HG03469 (cell line): Measurements from ENCODE around the gene METTL2A.
"Not testable (repeated sequence)": the region's sequence is repeated elsewhere in the genome, so short reads cannot be mapped to it uniquely, and the experiment has no call there.

Experiments used
- ATAC-seq: cut with Tn5 transposase; IDR thresholded peaks from one replicate; pipeline ENCODE4 v1.9.1; 2021; ENCODE audit warnings: mild to moderate bottlenecking, moderate library complexity, moderate number of reproducible peaks; ENCODE audit not compliant: unreplicated experiment

Gene METTL2A

DNA sequence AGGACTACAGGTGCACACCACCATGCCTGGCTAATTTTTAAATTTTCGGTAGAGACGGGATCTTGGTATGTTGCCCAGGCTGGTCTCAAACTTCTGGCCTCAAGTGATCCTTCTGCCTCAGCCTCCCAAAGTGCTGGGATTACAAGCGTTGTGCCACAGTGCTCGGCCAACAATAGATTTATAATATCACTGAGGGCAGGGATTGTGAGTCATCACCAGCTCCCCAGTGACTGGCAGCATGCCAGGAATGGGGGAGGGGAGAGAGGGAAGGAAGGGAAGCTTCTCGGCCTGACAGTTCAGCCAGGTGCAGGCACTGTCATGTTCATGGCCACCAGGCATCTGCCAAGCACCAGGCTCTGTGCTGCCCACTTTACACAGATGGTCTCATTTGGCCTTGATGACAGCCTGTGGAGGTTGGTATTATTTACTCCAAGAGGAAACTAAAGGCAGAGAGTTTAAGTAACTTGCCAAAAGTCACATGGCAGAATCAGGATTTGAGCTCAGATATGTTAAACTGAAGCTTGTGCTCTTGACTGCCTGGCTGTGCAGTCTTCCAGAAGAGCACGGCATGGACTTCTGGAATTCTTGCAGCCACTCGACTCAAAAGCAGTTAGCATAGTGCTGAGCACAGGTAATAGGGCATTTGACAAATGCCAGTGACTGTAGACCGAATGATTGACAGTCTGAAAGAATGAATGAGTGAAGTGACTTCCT, 47.1 kb downstream of the METTL2A start:
- not testable (repeated sequence) for ATAC-seq

- not testable (repeated sequence) for ATAC-seq
Measured at GRCh38 chr17:62471380-62471880, 47.7 kb downstream of the METTL2A start.

DNA sequence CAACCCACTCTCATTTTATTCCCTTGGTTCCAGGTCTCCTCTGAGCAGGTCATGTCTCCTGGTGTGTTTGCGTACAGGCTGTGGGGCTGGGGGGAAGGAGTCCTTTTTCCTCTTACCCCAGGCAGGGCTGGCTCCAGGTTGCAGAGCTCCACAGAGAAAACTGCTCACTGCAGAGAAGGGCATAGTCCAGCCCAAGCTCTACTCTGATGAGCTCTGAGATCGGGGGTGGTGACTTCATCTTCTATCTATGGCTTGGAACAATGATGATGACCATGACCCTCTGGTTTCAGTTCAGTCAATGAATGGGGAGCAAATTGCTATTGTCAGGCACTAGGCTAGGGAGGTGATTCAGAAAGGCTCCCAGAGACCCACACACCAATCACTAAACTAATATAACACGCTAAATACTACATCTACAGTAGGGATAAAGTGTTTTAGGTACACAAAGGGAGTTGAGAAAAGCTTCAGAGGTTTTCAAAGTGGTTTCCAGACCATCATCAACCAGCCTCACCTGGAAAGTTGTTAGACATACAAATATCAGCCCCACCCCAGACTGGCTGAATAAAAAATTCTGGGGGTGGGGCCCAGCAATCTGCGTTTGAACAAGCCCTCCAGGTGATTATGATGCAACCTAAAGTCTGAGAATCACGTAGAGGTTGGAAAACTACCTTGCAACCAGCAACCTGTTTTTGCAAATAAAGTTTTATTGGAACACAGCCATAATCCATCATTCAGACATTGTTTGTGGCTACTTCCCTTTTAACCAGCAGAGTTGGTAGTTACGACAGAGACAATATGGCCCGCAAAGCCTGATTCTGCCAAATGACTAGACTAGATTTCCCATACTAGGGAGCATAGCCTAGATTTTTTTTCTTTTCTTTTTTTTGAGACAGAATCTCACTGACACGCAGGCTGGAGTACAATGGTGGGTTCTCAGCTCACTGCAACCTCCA, 49.6 kb downstream of the METTL2A start:
- ATAC-seq = not testable (repeated sequence)

- ATAC-seq = not testable (repeated sequence)
Measured at GRCh38 chr17:62477111-62477510, 53.4 kb downstream of the METTL2A start.

- peak; percentile 5 for ATAC-seq
Measured at GRCh38 chr17:62477718-62478408, 54.2 kb downstream of the METTL2A start.

GRCh38 chr17:62478424-62478879, 54.8 kb downstream of the METTL2A start, which contains the start of gene TLK2:
Gene TLK2, plus strand, starts transcription at chr17:62478825. Its CDS starts 2,301 bp downstream, at chr17:62481126.
- ATAC-seq = peak; percentile 33

GRCh38 chr17:62478880-62479638, 55.4 kb downstream of the METTL2A start:
- ATAC-seq = peak; percentile 29

DNA sequence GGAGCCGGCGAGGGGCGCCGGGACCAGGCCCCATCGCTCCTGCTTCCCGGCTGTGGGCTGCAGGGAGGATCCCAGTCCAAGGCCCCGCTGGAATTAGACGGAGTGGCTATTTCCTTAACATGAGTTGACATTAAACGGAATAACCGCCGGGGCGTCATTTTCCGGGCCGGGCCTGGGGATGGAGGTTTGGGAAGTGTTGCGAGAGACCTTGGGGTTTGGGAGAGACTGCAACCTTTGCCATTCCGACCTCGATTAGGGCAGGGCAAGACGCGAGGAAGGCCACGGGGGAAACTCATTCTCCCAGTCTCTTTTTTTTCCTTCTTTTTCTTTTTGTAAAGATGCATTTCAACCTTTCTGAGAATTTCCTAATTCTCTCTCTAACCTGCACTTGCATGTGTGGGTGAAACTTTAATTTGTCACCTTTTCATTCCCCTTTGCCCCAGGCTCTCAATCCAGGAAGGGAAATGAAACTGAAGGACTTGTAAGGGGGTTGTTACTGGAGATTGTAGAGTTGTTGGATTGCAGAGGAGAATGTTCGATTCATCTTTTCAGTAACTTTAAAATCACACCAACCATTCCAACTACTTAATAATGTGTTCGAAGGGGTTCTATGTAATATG, 56.1 kb downstream of the METTL2A start:
- ATAC-seq = not testable (repeated sequence)

DNA sequence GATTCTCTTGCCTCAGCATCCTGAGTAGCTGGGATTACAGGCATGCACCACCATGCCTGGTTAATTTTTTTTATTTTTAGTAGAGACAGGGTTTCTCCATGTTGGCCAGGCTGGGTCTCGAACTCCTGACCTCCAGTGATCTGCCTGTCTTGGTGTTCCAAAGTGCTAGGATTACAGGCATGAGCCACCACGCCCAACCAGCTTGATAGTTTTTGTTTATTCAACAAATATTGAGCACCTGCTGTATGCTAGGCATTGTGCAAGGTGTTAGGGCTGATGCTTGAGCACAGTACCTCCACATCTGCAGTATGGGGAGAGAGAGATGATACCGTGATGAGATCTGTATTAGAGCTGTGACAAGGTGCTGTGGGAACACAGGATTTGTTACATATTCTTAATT, 58.9 kb downstream of the METTL2A start:
- not testable (repeated sequence) for ATAC-seq

- not testable (repeated sequence) for ATAC-seq
Measured at GRCh38 chr17:62490990-62491389, 67.3 kb downstream of the METTL2A start.

DNA sequence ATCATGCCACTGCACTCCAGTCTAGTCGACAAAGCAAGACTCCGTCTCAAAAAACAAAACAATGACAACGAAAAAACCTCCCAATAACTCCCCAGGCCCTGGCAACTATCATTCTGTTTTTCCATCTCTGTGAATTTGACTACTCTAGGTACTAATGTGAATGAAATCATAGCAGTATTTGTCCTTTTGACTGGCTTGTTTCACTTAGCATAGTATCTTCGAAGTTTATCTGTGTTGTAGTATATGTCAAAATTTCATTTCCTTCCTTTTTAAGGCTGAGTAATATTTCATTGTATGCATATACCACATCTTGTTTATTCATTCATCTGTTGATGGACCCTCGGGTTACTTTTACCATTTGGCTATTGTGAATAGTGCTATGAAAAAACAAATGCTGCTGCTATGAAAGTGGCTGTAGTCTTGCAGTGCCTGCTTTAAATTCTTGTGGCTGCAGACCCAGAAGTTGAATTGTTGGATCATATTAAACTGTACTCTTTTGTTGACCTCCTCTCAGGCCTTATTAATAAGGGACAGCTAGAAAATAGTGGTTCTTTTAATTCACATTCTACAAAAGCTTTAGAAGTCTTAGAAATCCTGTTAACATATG, 69.5 kb downstream of the METTL2A start:
- not testable (repeated sequence) for ATAC-seq

GRCh38 chr17:62494073-62494472, 70.4 kb downstream of the METTL2A start:
- ATAC-seq = not testable (repeated sequence)

DNA sequence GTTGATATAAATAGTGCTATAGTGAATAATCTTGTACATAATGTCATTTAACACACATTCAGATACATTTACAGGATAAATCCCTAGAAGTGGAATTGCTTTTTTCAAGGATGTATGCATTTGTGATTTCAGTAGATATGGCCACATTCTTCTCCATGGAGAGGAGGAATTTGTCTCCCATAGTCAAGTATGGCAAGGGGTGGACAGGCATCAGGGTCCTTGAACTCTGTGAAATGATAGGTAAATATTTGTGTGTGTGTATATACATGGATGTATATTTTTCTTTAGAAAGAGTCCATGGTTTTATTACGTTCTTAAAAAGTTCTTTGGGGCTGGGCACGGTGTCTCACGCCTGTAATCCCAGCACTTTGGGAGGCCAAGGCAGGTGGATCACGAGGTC, 72.6 kb downstream of the METTL2A start:
- not testable (repeated sequence) for ATAC-seq

DNA sequence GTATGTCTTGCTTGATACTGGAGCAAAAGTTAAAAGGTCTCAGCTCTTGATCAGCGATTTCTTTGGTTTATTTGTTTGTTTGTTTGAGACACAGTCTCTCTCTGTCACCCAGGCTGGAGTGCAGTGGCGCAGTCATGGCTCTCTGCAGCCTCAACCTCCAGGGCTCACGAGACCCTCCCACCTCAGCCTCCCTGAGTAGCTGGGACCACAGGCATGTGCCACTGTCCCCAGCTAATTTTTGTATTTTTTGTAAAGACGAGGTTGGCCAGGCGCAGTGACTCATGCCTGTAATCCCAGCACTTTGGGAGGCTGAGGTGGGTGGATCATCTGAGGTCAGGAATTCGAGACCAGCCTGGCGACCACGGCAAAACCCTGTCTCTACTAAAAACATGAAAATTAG, 75.1 kb downstream of the METTL2A start:
- not testable (repeated sequence) for ATAC-seq
